Measurements from ENCODE around the gene SYNM.
"Not testable (repeated sequence)": the region's sequence is repeated elsewhere in the genome, so short reads cannot be mapped to it uniquely, and the experiment has no call there.

The SYNM gene

DNA sequence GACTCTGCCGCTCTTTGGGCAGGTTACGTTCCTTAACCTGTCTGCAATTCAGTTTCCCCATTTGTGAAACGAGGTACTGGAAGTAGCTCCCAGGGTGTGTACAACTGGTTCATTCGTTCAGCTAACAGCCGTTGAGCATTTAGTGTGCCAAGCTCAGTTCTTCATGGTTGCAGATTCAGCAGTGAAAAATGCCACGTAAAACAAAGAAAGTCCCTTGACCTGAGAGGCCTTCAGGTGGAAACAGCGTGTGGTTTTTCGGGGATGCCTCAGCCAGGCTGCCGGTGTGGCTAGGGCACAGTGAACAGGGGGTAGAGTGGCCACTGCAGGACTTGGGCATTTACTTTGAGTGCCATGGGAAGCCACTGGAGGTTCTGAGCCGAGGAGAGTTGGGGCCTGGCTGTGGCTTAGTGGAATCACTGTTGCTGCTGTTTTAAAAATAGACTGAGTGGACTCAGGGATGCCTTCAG is 4.7 kb downstream of the SYNM start:
- DNase-seq: no peak

DNA sequence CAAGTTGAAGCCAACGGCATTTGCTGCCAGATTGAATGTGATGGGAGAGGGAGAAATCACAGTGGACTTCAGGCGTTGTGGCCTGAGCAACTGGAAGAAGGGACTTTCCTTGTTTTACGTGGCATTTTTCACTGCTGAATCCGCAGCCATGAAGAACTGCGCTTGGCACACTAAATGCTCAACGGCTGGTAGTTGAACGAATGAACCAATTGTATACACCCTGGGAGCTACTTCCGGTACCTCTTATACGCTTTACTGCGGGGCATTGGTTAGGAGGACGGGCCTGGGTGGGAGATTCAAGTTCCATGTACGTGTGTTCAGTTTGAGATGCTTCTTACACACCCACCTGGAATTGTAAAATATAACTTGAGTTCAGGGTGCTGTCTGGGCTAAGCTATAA is 5.2 kb downstream of the SYNM start:
- no peak for DNase-seq

DNA sequence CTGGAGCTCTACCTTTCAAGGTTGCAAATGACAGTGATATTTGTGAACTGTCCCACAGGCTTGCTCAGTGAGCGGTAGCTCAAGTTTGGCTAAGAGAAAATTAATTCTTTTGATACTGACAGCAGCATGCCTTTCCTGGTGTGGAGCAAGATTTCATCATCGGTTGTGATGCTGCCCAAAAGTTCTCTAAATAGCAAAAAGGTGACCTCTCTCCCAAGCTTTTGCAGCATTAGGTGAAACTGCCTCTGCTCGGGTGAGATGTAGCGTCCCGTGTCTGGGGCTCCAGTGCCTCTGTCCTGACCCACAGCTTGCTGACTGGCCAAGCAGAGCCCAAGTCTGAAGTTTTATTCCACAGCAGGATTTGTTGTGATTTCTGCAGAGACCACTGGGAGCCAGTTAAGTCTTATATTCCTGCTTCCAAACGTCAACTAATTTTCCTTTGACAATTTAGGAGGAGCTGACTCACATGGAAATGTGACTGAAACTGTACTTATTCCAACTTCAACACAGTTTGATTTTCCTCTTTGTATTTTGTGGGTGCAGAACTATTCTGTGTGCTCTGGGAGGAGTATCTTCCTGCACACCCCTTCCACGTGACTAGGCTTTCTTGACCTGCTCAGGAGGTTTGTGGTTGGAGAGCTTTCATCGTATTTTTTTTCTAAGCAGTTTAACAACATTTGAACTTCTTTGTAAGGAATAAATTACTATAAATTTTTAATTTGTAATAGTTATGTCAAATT is 5.9 kb downstream of the SYNM start:
- peak; percentile 26 for DNase-seq

DNA sequence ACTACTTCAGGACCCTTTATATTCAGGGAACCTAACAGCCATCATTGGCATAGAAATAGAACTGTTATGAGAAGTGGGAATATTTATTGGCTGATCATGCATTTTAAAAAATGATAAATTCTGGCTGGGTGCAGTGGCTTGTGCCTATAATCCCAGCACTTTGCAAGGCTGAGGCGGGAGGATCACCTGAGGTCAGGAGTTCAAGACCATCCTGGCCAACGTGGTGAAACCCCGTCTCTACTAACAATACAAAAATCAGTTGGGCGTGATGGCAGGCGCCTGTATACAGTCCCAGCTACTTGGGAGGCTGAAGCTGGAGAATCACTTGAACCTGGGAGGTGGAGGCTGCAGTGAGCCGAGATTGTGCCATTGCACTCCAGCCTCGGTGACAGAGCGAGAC is 6.8 kb downstream of the SYNM start:
- not testable (repeated sequence) for DNase-seq

DNA sequence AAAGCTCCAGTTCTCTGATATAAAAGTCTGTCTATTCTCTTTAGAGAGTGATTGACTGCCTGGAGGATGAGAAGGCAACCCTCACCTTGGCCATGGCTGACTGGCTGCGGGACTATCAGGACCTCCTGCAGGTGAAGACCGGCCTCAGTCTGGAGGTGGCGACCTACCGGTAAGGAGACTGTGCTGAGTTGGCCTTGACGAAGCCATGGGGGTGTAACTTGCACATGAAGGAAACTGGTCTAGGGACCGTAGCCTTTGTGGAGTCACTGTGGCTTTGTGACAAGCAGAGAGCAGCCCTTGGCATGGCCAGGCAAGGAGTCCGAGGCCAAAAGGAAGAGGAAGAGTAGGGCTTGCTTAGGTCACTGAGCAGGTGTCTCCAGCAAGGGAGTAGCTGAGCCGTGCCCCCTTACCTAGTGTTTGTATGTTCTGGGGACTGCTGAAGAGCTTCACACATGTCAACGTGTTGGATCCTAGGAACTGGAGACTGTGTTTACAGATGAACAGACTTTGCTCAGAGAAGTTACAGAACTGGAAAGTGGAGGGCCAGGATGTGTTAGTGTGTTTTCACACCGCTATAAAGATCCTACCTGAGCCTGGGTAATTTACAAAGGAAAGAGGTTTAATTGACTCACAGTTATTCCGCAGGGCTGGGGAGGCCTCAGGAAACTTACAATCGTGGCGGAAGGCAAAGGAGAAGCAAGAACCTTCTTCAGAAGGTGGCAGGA is 8.8 kb downstream of the SYNM start:
- DNase-seq: no peak

DNA sequence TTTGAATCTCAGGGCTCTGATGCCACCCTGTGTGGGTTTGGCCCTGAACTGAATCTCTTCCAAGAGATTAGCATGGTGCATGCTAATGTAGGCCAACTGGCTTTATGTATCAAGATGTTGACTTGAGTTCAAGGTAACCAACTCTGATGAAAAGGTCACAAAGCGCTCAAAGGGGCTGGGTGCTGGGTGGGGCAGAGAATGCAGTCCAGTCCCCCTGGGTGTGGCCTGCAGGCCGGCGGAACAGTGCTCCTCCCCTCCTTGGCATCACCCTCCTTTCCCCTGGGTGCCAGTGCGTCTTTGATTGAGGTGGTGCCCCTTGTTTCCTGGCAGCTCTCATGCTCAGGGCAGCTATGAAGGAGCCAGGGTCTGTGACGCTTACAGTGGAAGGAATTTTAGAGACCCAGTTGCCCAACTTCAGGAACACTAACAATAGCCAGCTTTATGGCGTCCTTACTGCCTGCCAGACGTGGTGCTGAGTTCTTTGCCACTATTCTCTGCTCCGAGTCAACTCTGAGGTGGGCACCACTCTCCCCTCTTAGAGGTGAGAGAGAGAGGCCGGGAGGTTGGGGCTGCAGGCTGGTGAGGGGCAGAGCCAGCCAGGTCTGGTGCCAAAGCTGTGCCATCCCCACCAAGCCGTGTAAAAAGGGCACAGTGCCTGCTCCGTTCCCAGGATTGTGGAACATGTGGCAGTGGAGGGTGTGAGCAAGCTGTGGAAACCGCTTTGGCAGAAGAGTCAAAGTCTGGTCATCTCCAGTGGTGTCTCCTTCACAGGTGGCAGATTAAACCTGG is 9.8 kb downstream of the SYNM start:
- no peak for DNase-seq

DNA sequence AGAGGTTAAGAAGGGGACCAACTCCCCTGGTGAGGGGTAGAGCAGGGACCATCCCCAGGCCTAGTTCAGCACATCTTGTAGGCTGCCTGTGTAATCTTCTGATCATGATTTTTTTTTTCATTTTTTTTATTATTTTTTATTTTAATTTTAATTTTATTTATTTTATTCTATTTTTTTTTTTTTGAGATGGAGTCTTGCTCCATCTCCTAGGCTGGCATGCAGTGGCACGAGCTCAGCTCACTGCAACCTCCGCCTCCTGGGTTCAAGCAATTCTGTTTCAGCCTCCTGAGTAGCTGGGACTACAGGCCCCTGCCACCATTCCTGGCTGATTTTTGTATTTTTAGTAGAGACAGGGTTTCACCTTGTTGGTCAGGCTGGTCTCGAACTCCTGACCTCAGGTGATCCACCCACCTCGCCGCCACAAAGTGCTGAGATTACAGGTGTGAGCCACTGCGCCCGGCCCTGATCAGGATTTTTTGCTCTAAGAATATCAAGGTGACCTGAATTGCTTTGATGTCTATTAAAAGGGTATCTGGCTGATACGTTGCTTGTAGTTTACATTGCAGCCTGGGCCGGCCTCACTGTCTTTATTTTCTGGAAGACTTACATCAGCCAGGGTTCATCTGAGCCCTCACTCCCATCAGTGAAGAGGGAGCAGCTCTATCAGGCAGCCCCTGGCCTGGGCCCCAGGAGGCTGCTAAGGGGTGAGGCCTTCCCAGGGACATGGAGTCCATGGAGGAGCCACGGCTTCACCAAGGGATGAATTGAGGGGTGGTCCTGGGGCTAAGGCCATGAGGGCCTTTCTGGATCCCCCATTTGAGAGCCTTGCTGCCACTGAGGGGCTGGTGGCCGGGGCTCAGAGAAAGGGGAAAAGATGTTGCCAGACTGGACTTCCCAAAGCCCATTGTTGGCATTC is 10.7 kb downstream of the SYNM start:
- DNase-seq: no peak

GRCh38 chr15:99117111-99117510 is 12.2 kb downstream of the SYNM start:
- DNase-seq: no peak

DNA sequence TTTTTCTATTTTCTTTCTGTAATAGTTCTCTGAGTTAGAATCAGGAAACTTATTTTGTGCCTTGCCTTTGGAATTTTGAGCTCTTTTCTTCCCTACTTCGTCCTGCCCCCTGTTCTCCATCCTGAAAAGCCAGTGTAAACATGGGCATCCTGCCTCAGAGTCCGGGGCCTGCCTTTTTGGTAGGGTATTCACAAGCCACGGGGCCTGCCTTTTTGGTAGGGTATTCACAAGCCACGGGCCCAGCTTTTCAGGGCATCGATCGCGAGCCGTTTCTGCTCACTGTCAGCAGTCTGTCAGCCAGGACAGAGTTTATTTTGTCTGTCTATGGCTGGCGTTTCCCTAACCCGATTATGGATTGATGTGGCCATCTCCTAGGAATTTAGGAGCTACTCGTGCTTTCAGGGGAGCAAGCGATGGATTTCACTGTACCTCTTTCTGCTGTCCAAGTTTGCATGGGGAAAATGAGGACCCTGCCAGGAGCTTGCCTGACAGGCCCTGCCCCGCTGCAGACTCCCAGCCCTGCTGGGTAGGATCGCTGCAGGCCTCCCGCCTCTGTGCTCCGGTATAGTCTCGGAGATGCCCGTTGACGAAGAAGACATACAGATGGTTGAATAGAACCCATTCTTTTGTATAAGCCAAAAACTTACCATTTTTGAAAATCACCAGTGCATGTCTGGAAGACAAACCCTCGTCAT is 12.8 kb downstream of the SYNM start:
- no peak for DNase-seq

GRCh38 chr15:99118258-99118632 is 13.4 kb downstream of the SYNM start:
- no peak for DNase-seq

DNA sequence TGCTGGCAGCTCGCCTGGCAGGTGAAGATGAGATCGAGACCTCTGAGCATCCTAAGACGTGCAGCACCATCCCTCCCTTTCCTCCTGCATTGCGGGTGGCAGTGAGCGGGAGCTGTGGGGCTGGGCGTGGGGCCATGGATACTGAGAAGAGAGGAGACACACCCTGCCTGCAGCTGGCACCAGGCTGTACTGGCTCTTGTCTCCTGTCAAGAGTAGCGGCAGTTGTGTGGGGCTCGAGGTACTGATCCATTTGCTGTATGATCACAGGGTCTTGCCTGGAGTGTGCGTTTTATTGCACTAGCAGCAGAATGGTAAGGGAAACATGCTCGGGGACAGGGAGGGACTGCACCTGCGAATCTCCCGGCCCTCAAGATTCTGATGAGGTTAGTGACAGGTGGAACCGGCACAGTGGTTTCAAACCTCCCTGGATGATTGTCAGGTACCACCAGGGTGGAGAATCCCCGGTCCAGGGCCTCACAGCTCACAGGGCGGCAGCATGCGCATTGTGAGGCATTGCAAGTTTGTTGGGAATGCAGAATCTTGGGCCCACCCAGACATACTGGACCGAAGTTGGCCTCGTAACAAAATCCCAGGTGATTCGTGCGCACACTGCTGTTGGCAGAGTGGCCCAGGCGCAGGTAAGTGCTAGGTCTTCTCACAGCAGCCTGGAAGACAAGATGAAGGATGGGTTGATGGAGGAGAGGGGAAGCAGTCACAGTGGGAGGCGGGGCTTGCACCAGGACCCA is 14.1 kb downstream of the SYNM start:
- DNase-seq: no peak

DNA sequence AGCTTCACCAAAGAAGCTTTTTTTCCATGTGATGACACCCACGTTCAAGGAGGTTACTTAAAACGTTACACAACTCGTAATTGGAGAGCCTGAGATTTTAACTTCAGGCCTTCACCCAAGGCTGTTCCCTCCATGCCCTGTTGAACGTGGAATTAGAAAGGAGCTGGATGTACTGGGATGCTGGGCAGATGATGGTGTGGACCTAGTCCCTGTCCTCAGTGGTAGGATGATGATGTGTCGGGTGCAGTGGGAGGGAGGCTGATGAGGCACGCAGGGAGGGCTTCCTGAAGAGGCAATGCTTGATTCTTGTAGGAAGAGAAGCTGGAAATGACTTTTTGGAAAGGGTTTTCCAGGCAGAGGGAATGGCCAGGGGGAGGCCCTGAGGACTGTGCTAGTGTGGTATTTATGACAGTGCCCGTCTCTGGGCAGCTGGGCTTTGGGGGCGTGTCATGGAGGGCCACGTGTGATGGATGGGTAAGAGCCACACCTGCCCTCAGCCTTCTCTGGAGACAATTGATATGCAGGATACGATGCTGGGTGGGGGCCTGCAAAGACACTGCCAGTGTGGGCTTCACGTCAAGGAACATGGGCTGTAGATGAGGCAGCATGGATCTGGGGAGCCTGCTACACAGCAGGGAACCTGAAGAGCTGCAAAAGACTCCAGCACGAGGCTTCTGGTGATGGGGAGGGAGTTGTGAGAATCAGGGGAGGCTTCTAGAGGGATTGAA is 15.3 kb downstream of the SYNM start:
- no peak for DNase-seq

GRCh38 chr15:99121207-99121606 is 16.3 kb downstream of the SYNM start:
- DNase-seq: no peak

- no peak for DNase-seq
Measured at GRCh38 chr15:99121691-99122410, 17.0 kb downstream of the SYNM start.

GRCh38 chr15:99122831-99123712 is 18.2 kb downstream of the SYNM start:
- no peak for DNase-seq

DNA sequence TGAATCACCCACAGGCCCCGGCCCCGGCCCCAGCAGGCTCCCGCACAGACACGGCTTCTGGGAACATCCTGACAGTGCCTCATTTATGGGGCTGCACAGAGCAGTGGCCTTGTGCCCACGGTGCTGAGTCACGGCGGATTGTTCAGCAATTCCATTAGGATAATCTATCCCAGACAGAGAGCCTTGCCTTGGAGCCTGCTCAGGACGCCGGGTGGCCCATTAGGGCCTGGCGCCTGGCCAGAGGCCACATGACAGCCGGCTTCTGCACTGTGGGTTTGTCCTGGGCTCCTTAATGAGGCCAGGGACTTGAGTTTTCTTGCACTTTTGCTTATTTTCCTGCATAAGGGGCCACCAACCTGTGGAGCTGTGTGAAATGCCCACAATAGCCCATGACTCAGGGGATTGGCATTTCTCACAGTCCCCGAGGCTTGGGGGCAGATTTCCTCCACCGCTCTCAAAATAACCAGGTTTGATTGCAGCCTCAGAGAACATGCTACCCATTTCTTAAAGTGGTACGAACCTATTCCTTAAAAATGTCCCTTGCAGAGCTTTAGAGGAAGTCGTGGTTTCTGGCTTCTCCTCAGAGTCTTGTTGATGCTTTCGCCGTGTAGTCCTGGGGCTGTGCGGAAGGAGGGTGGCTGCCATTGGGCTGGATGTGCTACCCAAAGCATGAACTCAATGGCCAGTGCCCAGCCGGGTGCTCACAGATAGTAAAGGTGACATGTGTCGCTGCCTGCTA is 19.0 kb downstream of the SYNM start:
- DNase-seq: peak; percentile 99

DNA sequence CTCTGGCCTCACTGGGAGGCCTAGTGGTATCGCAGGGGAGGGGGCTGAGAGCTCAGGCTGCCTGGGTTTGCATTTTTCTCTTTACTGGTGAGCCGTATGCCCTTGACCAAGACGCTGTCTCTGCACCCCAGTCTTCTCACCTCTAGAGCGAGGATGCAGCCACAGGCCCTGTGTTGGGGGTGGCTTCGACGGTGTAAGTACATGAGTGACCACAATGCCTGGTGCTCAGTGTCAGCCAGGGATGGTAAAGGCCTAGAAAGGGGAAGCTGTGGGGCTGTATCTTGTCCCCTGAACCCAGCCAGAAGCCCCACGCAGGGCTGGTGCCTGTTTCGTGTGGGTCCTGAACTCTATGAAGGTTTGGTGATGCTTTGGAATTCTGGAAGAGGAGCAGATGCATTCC is 19.8 kb downstream of the SYNM start:
- DNase-seq: no peak
